Measurements from ENCODE around the gene NUBP2.

The NUBP2 gene

DNA sequence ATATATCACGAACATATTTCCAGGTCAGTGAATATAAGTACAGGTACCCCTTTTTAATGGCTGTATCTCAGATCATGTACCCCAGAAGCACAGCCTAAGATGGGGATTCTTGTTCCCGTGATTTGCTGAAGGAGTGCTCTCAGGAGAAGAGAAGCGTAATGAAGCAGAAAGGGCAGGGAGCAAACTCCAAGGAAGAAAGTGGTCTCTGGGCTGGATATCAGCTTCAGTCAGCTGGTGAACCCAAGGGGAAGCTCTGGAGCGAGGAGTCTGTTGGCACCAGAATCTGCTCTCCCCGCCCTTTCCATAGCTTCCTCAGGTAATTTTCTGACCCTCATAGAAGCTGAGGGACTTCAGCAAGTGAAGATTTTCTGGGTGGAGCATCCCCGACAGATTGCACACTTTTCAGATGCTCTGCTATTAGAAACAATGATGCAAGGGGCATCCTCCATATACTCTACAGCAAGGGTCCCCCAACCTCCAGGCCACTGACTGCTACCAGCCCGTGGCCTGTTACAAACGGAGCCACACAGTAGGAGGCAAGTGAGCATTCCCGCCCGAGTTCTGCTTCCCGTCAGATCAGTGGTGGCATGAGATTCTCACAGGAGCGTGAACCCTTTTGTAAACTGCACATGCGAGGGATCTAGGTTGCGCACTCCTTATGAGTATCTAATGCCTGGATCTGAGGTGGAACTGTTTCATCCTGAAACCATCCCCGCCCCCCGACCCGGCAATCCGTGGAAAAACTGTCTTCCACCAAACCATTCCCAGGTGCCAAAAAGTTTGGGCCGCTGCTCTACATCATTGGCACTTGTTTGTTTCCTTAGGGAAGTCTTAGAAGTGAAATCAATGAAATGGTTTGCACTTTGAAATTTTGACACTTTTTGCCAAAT lies 48.7 kb downstream of the NUBP2 start:
- no peak for DNase-seq

DNA sequence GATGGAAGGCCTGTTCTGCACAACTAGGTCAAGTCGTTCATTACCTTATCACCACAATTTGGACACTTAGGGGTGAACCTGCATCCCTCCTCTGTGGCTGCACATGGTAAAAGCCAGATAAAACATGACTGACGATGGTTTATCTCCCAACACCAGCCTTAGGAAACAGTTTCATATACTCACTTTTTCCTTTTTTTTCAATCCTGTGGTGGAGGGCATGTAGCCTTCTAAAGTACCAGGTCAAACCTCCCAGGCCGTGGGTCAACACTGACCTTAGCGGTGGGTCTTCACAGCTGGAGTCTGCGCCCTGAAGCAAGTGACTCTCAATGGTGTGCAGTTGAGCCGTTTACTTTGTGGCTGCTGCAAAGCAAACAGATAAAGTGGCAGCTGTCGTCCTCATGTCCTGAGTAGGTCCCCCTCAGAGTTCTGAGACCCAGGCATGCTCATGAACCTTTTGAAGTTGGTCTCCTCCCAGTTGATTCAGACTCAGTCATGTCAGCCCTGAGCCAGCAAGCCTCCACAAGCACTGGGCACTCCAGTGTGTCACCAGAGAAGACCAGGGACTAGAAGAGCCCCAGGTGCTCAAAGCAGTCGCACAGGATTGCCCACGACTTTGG lies 50.2 kb downstream of the NUBP2 start:
- no peak for DNase-seq

DNA sequence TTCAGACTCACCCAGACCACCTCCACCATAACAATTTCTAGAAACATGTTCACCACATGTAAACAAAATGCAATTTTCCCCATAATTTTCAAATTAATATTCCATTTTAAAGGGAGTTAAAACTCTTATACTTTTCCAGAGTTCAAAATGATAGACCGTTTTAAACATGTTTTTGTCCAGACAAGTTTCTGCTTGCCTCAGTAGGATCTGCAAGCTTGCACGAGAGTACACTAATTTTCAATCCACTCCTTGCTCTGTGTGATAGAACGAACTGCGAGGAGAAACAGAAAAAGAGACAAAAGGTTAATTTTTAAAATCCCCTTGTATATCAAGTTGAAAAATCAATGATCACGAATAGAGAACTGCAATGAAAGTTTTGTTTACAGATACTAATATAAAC lies 51.3 kb downstream of the NUBP2 start:
- no peak for DNase-seq
